GM18867 (cell line): ENCODE results near the gene DLG5.
A peak's percentile ranks its signal among the peaks of the same experiment; 100 is the strongest.

Source experiments
- ATAC-seq: cut with Tn5 transposase; IDR thresholded peaks from one replicate; pipeline ENCODE4 v1.9.1; 2021; ENCODE audit warnings: mild to moderate bottlenecking, moderate library complexity; ENCODE audit not compliant: unreplicated experiment

Gene DLG5

GRCh38 chr10:77944519-77944918 lies 18.0 kb upstream of the DLG5 start:
- no peak for ATAC-seq

- no peak for ATAC-seq
These were observed 16.8 kb upstream of the DLG5 start for GRCh38 chr10:77943121-77943901.

- no peak for ATAC-seq
These were observed 15.2 kb upstream of the DLG5 start for GRCh38 chr10:77941790-77942189.

GRCh38 chr10:77940627-77941026 lies 14.1 kb upstream of the DLG5 start:
- ATAC-seq: no peak

- no peak for ATAC-seq
These were observed 13.7 kb upstream of the DLG5 start for GRCh38 chr10:77940225-77940624.

- ATAC-seq: no peak
These were observed 13.0 kb upstream of the DLG5 start for GRCh38 chr10:77939561-77940001.

GRCh38 chr10:77936697-77937567 lies 10.4 kb upstream of the DLG5 start:
- ATAC-seq: no peak

GRCh38 chr10:77932016-77932715 lies 5.6 kb upstream of the DLG5 start:
- ATAC-seq: no peak

GRCh38 chr10:77927402-77928246 lies 1.1 kb upstream of the DLG5 start:
- ATAC-seq: no peak

GRCh38 chr10:77925795-77926565 lies 575 bp downstream of the DLG5 start:
- ATAC-seq: peak; percentile 64

GRCh38 chr10:77925410-77925794 lies 1.2 kb downstream of the DLG5 start:
- no peak for ATAC-seq

GRCh38 chr10:77922566-77923179 lies 3.9 kb downstream of the DLG5 start:
- ATAC-seq: no peak

GRCh38 chr10:77922055-77922454 lies 4.5 kb downstream of the DLG5 start:
- ATAC-seq: no peak

- ATAC-seq: no peak
These were observed 5.2 kb downstream of the DLG5 start for GRCh38 chr10:77921395-77921794.

GRCh38 chr10:77920495-77920894 lies 6.1 kb downstream of the DLG5 start:
- no peak for ATAC-seq

- no peak for ATAC-seq
These were observed 6.8 kb downstream of the DLG5 start for GRCh38 chr10:77919713-77920108.

GRCh38 chr10:77915319-77916105 lies 11.0 kb downstream of the DLG5 start:
- ATAC-seq: no peak

- ATAC-seq: no peak
These were observed 13.5 kb downstream of the DLG5 start for GRCh38 chr10:77913090-77913489.

- no peak for ATAC-seq
These were observed 14.0 kb downstream of the DLG5 start for GRCh38 chr10:77912576-77912975.
